HG02571 (cell line): ENCODE results near the gene SPC25.
"Not testable (repeated sequence)": the region's sequence is repeated elsewhere in the genome, so short reads cannot be mapped to it uniquely, and the experiment has no call there.

ENCODE experiments used
- ATAC-seq: cut with Tn5 transposase; IDR thresholded peaks from one replicate; pipeline ENCODE4 v1.9.1; 2021; ENCODE audit warnings: mild to moderate bottlenecking, moderate library complexity; ENCODE audit not compliant: unreplicated experiment

The SPC25 gene

GRCh38 chr2:168903888-168904287, 13.7 kb upstream of the SPC25 start:
- ATAC-seq, result no peak

- no peak for ATAC-seq
Observed at GRCh38 chr2:168901003-168901402, 10.8 kb upstream of the SPC25 start, which contains the start of gene G6PC2. Gene G6PC2 (plus strand): TSS chr2:168901291. CDS start chr2:168901332, 41 bp downstream.

DNA sequence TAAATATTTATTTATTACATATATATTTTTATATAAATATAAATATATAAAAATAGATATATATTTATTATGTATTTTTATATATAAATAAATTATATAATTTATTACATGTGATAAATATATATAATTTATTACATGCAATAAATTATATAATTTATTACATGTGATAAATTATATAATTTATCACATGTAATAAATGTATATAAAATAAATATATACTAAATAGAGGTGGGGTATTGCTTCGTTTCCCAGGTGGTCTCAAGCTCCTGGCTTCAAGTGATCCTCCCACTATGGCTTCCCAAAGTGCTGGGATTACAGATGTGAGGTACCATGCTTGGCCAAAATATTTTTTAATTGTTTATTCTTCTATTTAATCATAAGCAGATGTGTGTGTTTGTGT, 7.2 kb upstream of the SPC25 start:
- ATAC-seq, result no peak

GRCh38 chr2:168896783-168897182, 6.6 kb upstream of the SPC25 start:
- ATAC-seq, result no peak

- ATAC-seq, result no peak
Observed at GRCh38 chr2:168895771-168896170, 5.5 kb upstream of the SPC25 start.

DNA sequence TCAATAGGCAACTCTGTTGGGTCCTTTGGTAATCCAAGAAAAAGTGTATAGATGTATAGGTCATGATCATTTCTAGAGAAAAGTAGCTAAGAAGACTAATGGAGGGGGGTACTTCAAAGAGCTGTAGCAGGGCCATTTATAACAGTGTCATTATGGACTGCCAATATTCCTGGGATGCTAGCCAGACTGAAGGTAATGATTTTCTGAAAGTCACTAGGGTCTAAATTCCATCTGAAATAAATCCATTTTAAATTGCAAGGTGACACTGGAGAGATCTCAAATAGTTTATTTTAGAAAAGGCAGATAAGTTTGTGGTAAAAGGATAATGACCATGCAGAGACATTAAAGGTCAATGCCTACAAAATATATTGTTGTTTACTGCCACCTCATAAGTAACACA, 4.5 kb upstream of the SPC25 start:
- ATAC-seq, result no peak

DNA sequence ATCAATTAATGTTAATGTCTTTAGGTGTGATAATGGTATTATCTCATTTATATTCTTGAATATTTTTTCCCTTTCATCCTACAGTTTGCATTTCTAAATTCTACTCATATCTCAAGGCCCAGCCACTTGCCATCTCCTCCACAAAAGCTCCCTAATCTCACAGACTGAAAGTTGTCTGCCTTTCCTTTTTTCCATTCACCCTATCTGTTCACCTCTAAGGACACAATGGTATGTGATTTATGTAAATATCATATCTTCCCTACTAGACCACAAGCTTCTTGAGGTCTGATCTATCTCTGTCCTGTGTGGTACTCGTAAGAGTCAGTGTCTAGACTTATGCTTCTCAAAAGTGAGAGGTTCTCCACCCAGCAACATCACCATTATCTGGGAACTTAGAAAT, 3.9 kb upstream of the SPC25 start:
- no peak for ATAC-seq

DNA sequence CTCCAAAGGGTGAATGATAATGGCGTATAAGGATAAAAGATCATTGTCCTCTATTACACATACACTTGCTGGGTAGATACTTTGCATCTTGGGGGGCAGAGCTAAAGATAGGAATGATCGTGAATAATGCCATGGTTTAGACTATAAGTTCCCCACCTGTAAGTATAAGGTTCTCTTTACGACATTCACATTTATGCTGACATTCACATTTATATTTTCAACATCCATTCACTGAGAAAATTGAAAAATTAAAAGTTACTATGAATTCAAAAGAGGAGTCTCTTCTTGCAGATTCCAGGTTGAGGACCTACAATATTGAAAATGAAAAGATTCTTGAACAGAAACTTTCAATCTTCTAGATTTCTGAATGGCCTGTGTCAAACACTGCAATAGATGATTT, 2.1 kb upstream of the SPC25 start:
- ATAC-seq, result no peak

- ATAC-seq, result no peak
Observed at GRCh38 chr2:168889635-168890005, 610 bp downstream of the SPC25 start.

GRCh38 chr2:168884975-168885374, 5.3 kb downstream of the SPC25 start:
- ATAC-seq, result no peak

GRCh38 chr2:168882163-168882562, 8.1 kb downstream of the SPC25 start:
- ATAC-seq, result not testable (repeated sequence)

- no peak for ATAC-seq
Observed at GRCh38 chr2:168874368-168875054, 15.7 kb downstream of the SPC25 start.

GRCh38 chr2:168870824-168871223, 19.4 kb downstream of the SPC25 start:
- not testable (repeated sequence) for ATAC-seq

DNA sequence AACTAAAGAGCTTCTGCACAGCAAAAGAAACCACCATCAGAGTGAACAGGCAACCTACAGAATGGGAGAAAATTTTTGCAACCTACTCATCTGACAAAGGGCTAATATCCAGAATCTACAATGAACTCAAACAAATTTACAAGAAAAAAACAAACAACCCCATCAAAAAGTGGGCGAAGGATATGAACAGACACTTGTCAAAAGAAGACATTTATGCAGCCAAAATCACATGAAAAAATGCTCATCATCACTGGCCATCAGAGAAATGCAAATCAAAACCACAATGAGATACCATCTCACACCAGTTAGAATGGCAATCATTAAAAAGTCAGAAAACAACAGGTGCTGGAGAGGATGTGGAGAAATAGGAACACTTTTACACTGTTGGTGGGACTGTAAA, 19.9 kb downstream of the SPC25 start:
- not testable (repeated sequence) for ATAC-seq

DNA sequence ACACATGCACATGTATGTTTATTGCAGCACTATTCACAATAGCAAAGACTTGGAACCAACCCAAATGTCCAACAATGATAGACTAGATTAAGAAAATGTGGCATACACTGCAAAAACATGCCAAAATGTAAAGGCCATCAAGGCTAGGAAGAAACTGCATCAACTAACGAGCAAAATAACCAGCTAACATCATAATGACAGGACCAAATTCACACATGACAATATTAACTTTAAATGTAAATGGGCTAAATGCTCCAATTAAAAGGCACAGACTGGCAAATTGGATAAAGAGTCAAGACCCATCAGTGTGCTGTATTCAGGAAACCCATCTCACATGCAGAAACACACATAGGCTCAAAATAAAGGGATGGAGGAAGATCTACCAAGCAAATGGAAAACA, 23.1 kb downstream of the SPC25 start:
- ATAC-seq, result not testable (repeated sequence)

DNA sequence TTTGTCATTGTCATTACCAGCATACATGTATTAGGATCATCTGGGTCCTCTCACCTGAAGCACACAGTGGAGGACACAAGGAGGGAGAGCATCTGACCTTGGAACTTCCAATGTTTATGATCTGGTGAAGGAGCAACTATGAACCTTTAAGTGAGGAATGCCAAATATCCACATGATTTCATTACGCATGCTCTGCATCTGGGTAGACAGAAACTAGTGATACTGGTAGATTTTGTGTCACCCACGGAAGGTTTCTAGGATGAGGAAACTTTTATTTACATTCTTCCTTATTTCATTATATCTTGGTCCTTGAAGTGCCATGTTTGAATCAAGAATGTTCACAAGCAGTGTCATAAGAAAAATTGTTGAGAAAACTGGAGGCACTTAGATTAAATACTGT, 32.1 kb downstream of the SPC25 start:
- no peak for ATAC-seq

GRCh38 chr2:168855601-168856000, 34.6 kb downstream of the SPC25 start:
- ATAC-seq, result no peak

DNA sequence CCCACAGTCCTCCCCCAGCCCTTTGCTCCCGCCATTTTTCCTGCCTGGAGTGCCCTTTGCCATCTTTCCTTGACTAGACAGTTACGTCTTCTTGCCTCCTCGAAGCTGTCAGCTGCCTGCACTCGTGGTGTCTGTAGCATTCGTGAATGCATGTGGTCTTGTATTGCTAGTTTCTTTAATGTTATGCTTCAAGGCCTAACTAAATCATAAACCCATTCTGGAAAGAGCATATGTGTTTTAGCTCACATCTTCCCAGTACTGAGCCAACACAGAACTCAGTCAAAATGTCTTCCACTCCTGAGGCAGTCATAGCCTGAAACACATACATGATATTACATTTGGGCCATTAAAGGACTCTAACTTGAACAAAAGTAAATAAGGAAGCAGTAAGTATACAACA, 35.6 kb downstream of the SPC25 start:
- no peak for ATAC-seq

GRCh38 chr2:168853471-168853870, 36.8 kb downstream of the SPC25 start:
- ATAC-seq, result no peak

DNA sequence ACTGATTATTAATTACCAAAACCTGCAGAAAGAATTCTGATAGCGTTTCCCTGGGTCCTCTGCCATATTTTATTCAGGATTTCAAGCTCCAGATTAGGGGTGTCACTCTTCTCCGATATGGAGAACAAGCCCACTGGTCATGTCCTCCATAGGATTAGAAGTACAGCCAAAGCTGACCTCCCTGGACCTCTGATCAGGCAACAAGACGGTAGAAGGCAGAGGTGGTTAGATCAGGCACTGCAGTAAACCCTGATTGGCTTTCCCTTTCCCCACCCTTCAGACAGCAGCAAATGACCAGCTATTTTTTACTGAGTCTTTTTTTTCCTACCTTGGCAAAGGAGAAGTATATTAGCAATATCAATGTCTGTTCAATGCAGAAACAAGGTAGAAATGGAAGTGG, 37.7 kb downstream of the SPC25 start:
- ATAC-seq, result no peak

- ATAC-seq, result no peak
Observed at GRCh38 chr2:168851674-168852320, 38.4 kb downstream of the SPC25 start.

- no peak for ATAC-seq
Observed at GRCh38 chr2:168850846-168851245, 39.4 kb downstream of the SPC25 start.

GRCh38 chr2:168849610-168850009, 40.6 kb downstream of the SPC25 start:
- ATAC-seq, result no peak
